Measurements from ENCODE around the gene PCNX2.

DNA sequence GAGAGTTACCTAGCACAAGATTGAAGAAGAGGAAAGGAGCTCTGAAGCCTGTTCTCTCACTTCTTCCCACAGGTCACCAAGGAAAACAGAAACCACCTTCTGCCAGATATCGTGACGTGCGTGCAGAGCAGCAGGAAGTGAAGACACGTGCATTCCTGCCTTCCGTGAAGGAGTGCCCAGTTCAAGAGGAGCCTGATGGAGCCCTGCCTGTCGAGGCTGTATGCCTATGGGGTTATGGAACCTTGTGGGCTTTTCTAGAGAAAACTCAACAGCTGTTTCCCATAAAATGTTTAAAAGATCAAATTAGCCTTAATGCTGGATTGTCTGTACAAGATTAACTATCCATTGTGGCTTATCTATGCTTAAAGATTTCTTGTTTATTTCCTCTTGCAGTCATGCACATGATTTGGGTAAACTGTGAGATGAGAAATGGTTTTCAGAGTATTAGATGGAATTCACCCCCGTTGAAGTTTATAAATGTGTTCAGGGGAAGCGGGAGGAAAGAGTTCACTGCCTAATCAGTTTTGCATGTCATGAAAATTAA, 317.4 kb downstream of the PCNX2 start:
- TF ChIP-seq CTCF (IDR thresholded peaks at IDR 0.05) (no peak), POLR2A (IDR thresholded peaks at IDR 0.05) (no peak), POLR2AphosphoS5 (IDR thresholded peaks at IDR 0.05) (no peak)

Data from sigmoid colon (tissue), 4 donors.